Activated CD8-positive, alpha-beta memory T cell treated with anti-CD3 and anti-CD28 coated beads for 1 hour (primary cell): Measurements from ENCODE around the gene PPP2R5E.
A peak's percentile ranks its signal among the peaks of the same experiment; 100 is the strongest.
"Not testable (repeated sequence)": the region's sequence is repeated elsewhere in the genome, so short reads cannot be mapped to it uniquely, and the experiment has no call there.

Experiments used
- DNase-seq, 2 donors: peaks; one replicate each; pipeline ENCODE4 v3.0.0-alpha.2; 2020; ENCODE audit warnings: low read depth in 1 of 2; ENCODE audit errors: extremely low read depth in 1 of 2

Gene PPP2R5E

DNA sequence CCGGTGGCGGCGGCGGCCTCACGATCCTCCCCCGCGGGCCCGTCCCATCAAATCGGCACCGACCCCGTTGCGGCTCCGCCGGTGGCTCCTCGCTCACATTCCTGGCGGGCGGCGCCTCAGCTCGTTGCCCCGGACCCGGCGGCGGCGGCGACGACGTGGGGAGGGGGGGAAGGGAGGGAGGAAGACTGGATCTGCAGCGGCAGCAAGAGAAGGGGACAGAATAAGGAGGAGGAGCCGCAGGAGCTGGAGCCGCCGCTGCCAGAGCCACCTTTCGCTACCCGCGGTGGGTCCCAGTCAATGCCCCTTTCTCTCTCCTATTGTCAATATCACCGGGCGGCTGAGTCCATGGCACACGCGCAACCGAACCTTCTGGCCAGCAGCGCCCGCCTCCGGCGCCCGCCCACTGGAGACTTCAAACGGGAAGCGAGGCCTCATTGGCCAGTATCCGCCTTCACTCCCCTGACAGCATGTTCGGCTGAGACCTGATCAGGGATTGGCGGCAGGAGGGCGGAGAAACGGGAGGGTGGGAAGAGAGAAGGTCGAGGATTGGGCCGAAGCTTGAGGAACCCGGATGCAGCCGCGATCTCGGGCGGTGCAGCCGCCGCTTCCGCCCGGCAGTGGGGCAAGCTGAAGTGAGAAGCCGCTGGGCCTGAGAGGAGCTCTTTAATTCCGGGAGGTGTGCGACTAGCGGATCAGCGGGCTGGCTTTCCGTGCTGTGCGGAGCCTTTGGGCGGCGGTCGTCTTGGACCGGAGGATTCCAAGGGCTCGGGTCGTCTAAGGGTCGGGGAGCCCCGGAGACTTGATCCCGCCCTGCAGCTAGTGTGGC lies at the start of gene PPP2R5E:
PPP2R5E (minus strand) TSS at position 378 of the 826 bp plus-strand sequence. CDS start 3,692 bp downstream, outside the sequence.
- DNase-seq, result peak; percentile 95

GRCh38 chr14:63583046-63583445 lies 39.9 kb upstream of the PPP2R5E start:
- DNase-seq, result not testable (repeated sequence)

DNA sequence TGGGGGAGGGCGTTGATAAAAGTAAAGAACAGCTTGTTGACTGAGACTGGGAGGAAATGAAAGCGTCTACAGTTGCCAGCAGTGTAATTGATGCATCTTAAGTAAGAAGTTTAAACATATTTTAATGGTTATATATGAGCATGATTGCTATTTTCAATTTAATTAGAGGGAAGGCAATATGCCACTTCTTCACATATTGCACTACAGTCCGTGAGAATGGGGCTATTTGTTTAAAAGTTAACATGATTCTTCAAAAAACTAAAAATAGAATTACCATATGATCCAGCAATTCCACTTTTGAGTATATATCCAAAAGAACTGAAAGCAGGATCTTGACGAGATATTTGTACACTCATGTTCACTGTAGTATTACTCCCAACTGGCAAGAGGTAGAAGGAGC lies 38.3 kb upstream of the PPP2R5E start:
- no peak for DNase-seq

GRCh38 chr14:63578300-63578699 lies 35.1 kb upstream of the PPP2R5E start:
- DNase-seq, result no peak

- DNase-seq, result no peak
Measured at GRCh38 chr14:63573581-63573980, 30.4 kb upstream of the PPP2R5E start.

- no peak for DNase-seq
Measured at GRCh38 chr14:63565448-63565847, 22.3 kb upstream of the PPP2R5E start.

DNA sequence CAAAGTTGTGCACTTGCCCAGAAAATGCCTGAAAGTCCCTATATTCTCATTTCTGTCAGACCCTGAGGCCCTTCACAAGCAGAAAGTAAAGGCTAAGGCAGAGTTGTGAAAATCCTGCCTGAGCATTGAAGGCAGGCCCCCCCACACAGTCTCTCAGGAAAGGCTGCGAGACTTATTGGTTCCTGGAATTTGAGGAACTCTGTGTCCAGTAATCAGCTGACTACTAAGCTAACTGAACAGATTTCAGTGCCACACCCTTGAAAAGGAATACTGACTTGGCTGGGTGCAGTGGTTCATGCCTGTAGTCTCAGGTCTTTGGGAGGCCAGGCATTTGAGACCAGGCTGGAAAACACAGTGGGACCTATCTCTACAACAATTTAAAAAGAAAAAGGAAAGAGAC lies 21.1 kb upstream of the PPP2R5E start:
- no peak for DNase-seq

GRCh38 chr14:63563370-63564026 lies 20.3 kb upstream of the PPP2R5E start:
- DNase-seq, result no peak

DNA sequence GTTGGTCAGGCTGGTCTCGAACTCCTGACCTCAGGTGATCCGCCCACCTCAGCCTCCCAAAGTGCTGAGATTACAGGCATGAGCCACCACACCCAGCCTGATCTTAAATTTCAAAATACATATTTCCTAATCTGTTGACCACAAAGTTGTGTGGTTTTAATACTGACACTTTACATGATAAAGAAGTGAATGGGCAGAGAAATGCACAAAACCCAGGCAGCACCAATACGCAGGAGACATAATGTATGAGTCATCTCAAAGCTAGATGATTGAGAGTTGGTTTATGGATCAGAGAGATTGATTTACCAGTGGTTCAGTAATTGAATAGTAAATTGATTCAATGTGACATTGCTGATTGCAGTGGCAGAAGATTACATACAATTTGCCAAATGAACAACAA lies 19.2 kb upstream of the PPP2R5E start:
- no peak for DNase-seq

- no peak for DNase-seq
Measured at GRCh38 chr14:63555572-63555971, 12.4 kb upstream of the PPP2R5E start.

- DNase-seq, result no peak
Measured at GRCh38 chr14:63551332-63551731, 8.2 kb upstream of the PPP2R5E start.

DNA sequence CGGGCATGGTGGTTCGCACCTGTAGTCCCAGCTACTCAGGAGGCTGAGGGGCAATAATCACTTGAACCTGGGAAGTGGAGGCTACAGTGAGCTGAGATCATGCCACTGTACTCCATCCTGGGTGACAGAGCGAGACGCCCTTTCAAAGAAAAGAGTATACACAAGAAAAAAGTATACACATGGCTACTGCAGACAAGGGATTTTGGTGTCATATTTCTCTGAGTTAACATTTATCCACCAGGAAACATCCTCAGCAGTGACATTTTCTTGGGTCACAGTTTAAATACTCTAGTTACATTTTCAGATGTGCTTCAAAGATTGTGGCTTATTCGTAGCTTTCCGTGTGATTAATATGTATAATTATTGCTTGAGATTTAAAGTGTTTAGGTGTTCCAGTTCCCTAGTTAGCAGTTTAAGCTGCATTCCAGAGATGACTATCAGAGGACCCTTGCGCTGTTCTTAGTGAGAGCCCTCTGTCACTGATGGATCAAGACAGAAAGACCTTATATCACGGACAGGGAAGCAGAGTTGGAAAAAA lies 4.7 kb upstream of the PPP2R5E start:
- no peak for DNase-seq

DNA sequence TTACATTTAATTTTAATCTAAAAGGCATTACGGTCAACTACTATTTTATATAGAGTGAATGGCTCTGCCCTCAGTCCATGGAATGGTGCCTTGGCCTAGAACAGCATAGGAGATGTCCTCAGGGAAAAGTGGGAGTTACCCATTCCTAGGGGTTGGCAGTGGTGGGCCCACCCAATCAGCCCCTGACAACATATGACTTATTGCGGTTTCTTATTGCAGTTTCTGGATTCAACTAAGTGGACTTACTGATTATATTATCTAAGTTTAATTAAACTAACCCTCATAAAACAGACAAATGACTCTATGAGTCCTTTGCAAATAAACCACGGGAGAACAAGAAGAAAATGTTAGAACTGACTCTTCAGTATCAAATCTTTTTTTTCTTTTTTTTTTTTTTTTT lies 2.3 kb upstream of the PPP2R5E start:
- no peak for DNase-seq

- no peak for DNase-seq
Measured at GRCh38 chr14:63544591-63545299, 1.6 kb upstream of the PPP2R5E start.

DNA sequence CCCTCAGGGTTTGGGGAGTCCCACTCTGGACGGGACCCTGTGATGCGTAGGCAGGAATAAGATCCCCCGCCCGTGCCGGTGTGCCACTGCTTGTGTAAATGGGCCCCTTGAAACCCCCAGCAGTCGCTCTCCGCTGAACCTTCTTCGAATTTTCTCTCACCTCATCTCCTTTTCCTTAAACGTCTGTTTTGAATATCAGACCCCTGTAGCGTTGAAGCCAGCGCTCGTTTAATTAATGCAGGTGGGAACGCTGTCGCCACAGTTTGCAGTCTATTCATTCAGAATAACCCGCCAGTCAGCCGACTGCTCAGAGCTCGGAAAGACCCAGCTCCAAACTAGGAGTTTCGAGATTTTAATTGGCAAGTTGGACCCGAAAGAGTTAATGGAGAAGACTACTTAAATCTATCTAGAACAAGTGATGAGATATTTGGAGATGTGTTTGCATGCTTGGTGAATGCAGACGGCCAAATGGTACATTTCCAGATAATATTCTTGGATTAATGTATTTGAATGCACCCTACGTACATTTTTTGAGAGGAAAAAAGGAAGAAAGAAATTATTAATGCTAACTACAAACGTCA lies 739 bp upstream of the PPP2R5E start:
- no peak for DNase-seq

- DNase-seq, result no peak
Measured at GRCh38 chr14:63542231-63542999, 762 bp downstream of the PPP2R5E start.

DNA sequence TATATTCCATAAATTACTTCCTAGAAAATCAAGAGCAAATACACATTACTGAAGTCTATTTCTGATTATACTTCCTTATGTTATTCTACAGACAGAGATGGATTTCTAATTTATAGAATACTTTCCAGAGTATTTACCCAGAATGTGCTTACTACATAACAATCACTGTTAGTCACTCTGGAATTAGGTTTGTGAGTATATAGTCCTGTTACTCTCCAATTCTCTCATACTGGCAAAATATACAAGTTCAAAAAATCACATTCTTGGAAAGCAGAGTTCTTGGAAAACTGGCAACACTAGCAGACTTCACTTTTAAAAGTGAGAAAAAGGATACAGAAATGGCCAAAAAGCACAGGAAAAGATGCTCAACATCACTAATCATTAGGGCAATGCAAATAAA lies 7.3 kb downstream of the PPP2R5E start:
- DNase-seq, result no peak

GRCh38 chr14:63533474-63533873 lies 9.7 kb downstream of the PPP2R5E start:
- no peak for DNase-seq

DNA sequence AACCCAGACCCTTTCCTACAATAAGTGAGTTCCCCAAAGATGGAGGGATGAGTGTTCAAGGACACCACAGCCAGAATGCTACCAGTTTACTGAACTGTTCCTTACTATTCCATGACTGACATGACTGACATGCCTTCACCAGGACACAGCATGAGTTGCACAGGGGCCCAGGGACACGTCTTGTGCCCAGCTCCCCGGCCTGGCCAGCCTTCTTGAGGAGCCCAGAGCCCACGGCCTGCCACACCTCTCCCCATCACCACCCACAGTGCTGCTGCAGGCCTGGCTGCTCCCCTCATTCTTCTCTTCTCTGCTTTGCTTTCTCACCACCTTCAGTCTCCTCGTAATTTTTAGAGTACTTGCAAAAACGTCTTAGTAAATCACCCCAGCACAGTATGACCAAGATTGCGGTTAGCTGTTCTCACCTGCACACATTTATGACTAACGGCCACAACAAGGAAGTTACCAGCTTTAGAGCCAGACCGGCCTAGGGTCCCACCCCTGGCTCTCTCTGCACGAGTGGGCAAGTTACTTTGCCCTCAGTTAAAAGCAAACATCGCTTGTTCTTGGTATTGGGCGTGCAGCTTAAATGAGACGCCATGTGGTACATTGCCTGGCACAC lies 18.5 kb downstream of the PPP2R5E start:
- no peak for DNase-seq
